HG03378 (cell line): ENCODE data around the gene MAX.

Experiments
- ATAC-seq: cut with Tn5 transposase; IDR thresholded peaks from one replicate; pipeline ENCODE4 v1.9.1; 2021; ENCODE audit warnings: mild to moderate bottlenecking, moderate library complexity; ENCODE audit not compliant: unreplicated experiment

The MAX gene

GRCh38 chr14:65102441-65103149, at the start of gene MAX:
Gene MAX, minus strand, starts transcription at chr14:65102517. Its CDS starts 178 bp downstream, at chr14:65102339.
- ATAC-seq: peak; percentile 72

GRCh38 chr14:65151609-65151956, 49.3 kb upstream of the MAX start:
- ATAC-seq: no peak

- ATAC-seq: no peak
These were observed 48.7 kb upstream of the MAX start for GRCh38 chr14:65150898-65151608.

GRCh38 chr14:65149116-65149515, 46.8 kb upstream of the MAX start:
- no peak for ATAC-seq

GRCh38 chr14:65144170-65144569, 41.9 kb upstream of the MAX start:
- ATAC-seq: no peak

- no peak for ATAC-seq
These were observed 40.8 kb upstream of the MAX start for GRCh38 chr14:65142914-65143625.

GRCh38 chr14:65142429-65142828, 40.1 kb upstream of the MAX start:
- ATAC-seq: no peak

- no peak for ATAC-seq
These were observed 39.2 kb upstream of the MAX start for GRCh38 chr14:65141523-65141922.

- no peak for ATAC-seq
These were observed 35.5 kb upstream of the MAX start for GRCh38 chr14:65137648-65138307.

GRCh38 chr14:65134651-65135579, 32.6 kb upstream of the MAX start:
- no peak for ATAC-seq

- no peak for ATAC-seq
These were observed 30.5 kb upstream of the MAX start for GRCh38 chr14:65132855-65133254.

- ATAC-seq: no peak
These were observed 29.0 kb upstream of the MAX start for GRCh38 chr14:65131301-65131701.

- ATAC-seq: no peak
These were observed 25.8 kb upstream of the MAX start for GRCh38 chr14:65128096-65128495.

- ATAC-seq: no peak
These were observed 15.7 kb upstream of the MAX start for GRCh38 chr14:65117769-65118745.

GRCh38 chr14:65115615-65116014, 13.3 kb upstream of the MAX start:
- ATAC-seq: no peak

GRCh38 chr14:65110525-65110924, 8.2 kb upstream of the MAX start:
- no peak for ATAC-seq

- no peak for ATAC-seq
These were observed 7.0 kb upstream of the MAX start for GRCh38 chr14:65109357-65109756.

- ATAC-seq: no peak
These were observed 4.9 kb upstream of the MAX start for GRCh38 chr14:65107200-65107599.

- ATAC-seq: no peak
These were observed 4.4 kb upstream of the MAX start for GRCh38 chr14:65106736-65107135.
